Neural crest cell (in vitro differentiated cells): Measurements from ENCODE around the gene LYPLAL1. TPM values are rescaled to one million over a fixed set of nuclear protein-coding genes. Genes with fewer than 3 reads are reported as not detected.

Experiments used
- DNase-seq: peaks from one replicate; pipeline ENCODE4 v3.0.0; 2021; ENCODE audit warnings: low read depth, mixed read lengths, low spot score
- H3K27ac Mint-ChIP-seq: one replicate; pipeline ENCODE4 v1.8.0; 2021; ENCODE audit warnings: mild to moderate bottlenecking, mixed read lengths; ENCODE audit not compliant: unreplicated experiment
- H3K27me3 Mint-ChIP-seq: 2 replicates; pipeline ENCODE4 v1.8.0; 2021; ENCODE audit warnings: low read depth, mild to moderate bottlenecking, mixed read lengths
- H3K36me3 Mint-ChIP-seq: 2 replicates; pipeline ENCODE4 v1.8.0; 2021; ENCODE audit warnings: low read depth, mild to moderate bottlenecking, mixed read lengths
- H3K4me1 Mint-ChIP-seq: 2 replicates; pipeline ENCODE4 v1.8.0; 2021; ENCODE audit warnings: mixed read lengths
- H3K4me3 Mint-ChIP-seq: one replicate; pipeline ENCODE4 v1.8.0; 2021; ENCODE audit warnings: mild to moderate bottlenecking, mixed read lengths
- H3K9me3 Mint-ChIP-seq: 2 replicates; pipeline ENCODE4 v1.8.0; 2021; ENCODE audit warnings: mixed read lengths
- CTCF ChIP-seq: fragments of 200-600 bp; sonication (generic); conservative IDR thresholded peaks from 2 replicates; pipeline ENCODE4 v1.5.0; 2021; ENCODE audit warnings: antibody characterized with exemption, mild to moderate bottlenecking
- total RNA-seq: library from RNA; stranded (reverse); gene quantifications from 2 replicates; pipeline ENCODE4 v1.2.1, GENCODE V29; 2021

The LYPLAL1 gene
- total RNA-seq, 1 donor from 2014 or later: 21.1 TPM

- Mint-ChIP-seq H3K27ac (no peak overlapping the region), H3K4me3 (no peak overlapping the region), H3K4me1 (peaks cover 4% of the 10 kb centered on the region), H3K9me3 (no peaks in the 10 kb centered on the region), H3K27me3 (no peaks in the 10 kb centered on the region), H3K36me3 (no peaks in the 10 kb centered on the region)
- TF ChIP-seq CTCF: no peak
- DNase-seq: no peak
These were observed 28.9 kb upstream of the LYPLAL1 start for GRCh38 chr1:219144658-219145315.

GRCh38 chr1:219147571-219148019 lies 26.1 kb upstream of the LYPLAL1 start:
- no peaks in the 10 kb centered on the region for H3K27me3 Mint-ChIP-seq
- TF ChIP-seq CTCF: no peak
- no peaks in the 10 kb centered on the region for H3K36me3 Mint-ChIP-seq
- DNase-seq: no peak
- no peaks in the 10 kb centered on the region for H3K4me1 Mint-ChIP-seq
- no peak overlapping the region for H3K27ac Mint-ChIP-seq
- no peaks in the 10 kb centered on the region for H3K9me3 Mint-ChIP-seq
- H3K4me3 Mint-ChIP-seq: no peak overlapping the region

- H3K9me3 Mint-ChIP-seq: no peaks in the 10 kb centered on the region
- no peaks in the 10 kb centered on the region for H3K36me3 Mint-ChIP-seq
- H3K4me1 Mint-ChIP-seq: no peaks in the 10 kb centered on the region
- TF ChIP-seq CTCF: no peak
- DNase-seq: no peak
- H3K27ac Mint-ChIP-seq: no peak overlapping the region
- no peaks in the 10 kb centered on the region for H3K27me3 Mint-ChIP-seq
- H3K4me3 Mint-ChIP-seq: no peak overlapping the region
These were observed 24.6 kb upstream of the LYPLAL1 start for GRCh38 chr1:219149009-219149577.

GRCh38 chr1:219149953-219150352 lies 23.7 kb upstream of the LYPLAL1 start:
- no peaks in the 10 kb centered on the region for H3K27me3 Mint-ChIP-seq

GRCh38 chr1:219150913-219151312 lies 22.8 kb upstream of the LYPLAL1 start:
- no peak overlapping the region for H3K4me3 Mint-ChIP-seq
- no peak for TF ChIP-seq CTCF

More at GRCh38 chr1:219149953-219150352, 23.7 kb upstream of the LYPLAL1 start:
- no peak overlapping the region for H3K4me3 Mint-ChIP-seq
- H3K4me1 Mint-ChIP-seq: no peaks in the 10 kb centered on the region
- DNase-seq: no peak
- H3K36me3 Mint-ChIP-seq: no peaks in the 10 kb centered on the region
- no peaks in the 10 kb centered on the region for H3K9me3 Mint-ChIP-seq
- no peak overlapping the region for H3K27ac Mint-ChIP-seq
- no peak for TF ChIP-seq CTCF

More at GRCh38 chr1:219150913-219151312, 22.8 kb upstream of the LYPLAL1 start:
- H3K36me3 Mint-ChIP-seq: no peaks in the 10 kb centered on the region
- DNase-seq: no peak
- no peaks in the 10 kb centered on the region for H3K27me3 Mint-ChIP-seq
- H3K27ac Mint-ChIP-seq: no peak overlapping the region
- H3K9me3 Mint-ChIP-seq: no peaks in the 10 kb centered on the region
- H3K4me1 Mint-ChIP-seq: no peaks in the 10 kb centered on the region
